A375 (cell line): ENCODE results near the gene ALDH3A1. TPM values are rescaled to one million over a fixed set of nuclear protein-coding genes. Genes with fewer than 3 reads are reported as not detected.

ENCODE experiments used
- total RNA-seq: library from RNA; depleted of rRNA; stranded (reverse); fragments of >200 nt; shearing (Covaris generic); gene quantifications from 2 replicates; pipeline ENCODE4 v1.2.3, GENCODE V29; 2014; rRNA removed

ALDH3A1 gene
- not detected in 2 replicates for total RNA-seq

GRCh38 chr17:19747829-19748806, at the start of gene ALDH3A1:
Gene ALDH3A1, minus strand, starts transcription at chr17:19748298. Its CDS starts 3,169 bp downstream, at chr17:19745129.

GRCh38 chr17:19716108-19717030, 31.7 kb downstream of the ALDH3A1 start, which contains the start of gene SLC47A2:
Gene SLC47A2, minus strand, starts transcription at chr17:19716584. Its CDS starts 29 bp downstream, at chr17:19716555.

Other genes with a start within 250 kb of the ALDH3A1 start
- gene SLC47A1, start 214.4 kb downstream of the ALDH3A1 start, total RNA-seq, result 3.2 and 5.3 TPM in 2 replicates
- 46.0 and 53.2 TPM in 2 replicates for gene ALDH3A2, start 99.5 kb downstream of the ALDH3A1 start, total RNA-seq
- gene SLC47A2, start 31.7 kb downstream of the ALDH3A1 start, total RNA-seq, result not detected in 2 replicates
- 4.9 and 10.4 TPM in 2 replicates for gene ULK2, start 119.6 kb upstream of the ALDH3A1 start, total RNA-seq
- 16.2 and 19.4 TPM in 2 replicates for gene AKAP10, start 229.5 kb upstream of the ALDH3A1 start, total RNA-seq